MV-4-11 (cell line): ENCODE data around the gene DSCAM.

Source experiments
- DNase-seq: peaks from one replicate; lab custom pipeline; 2025; lab: John Stamatoyannopoulos, UW

Gene DSCAM

GRCh38 chr21:40118527-40118926 lies 728.4 kb downstream of the DSCAM start:
- no peak for DNase-seq

DNA sequence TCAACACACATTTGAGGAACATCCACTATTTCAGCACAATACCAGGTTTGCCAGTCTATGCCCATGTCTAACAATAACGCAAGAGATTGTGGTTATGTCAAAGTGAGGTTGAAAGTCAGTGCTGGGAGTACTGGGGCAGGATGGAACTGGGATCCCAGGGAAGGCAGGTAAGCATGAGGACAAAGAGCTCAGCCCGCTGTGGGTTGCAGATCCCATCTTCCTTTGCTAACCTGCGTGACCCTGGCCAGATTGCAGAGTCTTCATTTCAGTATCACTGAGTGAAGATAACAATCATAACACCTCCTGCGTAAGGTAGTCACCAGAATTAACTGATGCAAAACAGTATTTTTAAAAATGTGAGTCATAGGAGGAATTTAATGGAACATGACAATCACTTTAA lies 729.7 kb downstream of the DSCAM start:
- DNase-seq = no peak

DNA sequence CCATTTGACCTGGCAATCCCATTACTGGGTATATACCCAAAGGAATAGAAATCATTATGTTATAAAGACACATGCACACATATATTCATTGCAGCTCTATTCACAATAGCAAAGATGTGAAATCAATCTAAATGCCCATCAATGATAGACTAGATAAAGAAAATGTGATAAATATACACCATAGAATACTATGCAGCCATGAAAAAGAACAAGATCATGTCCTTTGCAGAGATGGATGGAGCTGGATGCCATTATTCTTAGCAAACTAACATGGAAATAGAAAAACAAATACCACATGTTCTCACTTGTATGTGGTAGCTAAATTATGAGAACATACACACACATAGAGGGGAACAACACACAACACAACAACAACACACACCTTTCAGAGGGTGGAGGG lies 731.2 kb downstream of the DSCAM start:
- DNase-seq = no peak

DNA sequence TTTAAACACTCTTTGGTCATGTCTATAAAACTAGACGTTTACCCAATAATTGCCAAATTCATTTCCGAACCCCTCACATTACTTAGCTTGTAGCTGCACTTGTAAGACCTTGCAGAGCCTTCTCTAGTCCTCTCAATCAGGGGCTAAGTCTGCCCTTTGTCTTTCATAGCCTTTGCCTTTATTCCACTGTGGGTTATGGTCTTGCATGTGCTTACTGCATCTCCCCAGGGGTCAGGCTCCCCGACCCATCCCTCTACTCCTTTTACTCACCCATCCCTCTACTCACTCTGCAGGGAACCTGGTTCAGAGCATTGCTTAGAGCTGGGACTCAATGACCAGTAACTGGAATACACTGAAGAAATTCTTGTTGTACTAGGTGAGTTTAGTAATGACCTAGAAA lies 744.3 kb downstream of the DSCAM start:
- DNase-seq = no peak

DNA sequence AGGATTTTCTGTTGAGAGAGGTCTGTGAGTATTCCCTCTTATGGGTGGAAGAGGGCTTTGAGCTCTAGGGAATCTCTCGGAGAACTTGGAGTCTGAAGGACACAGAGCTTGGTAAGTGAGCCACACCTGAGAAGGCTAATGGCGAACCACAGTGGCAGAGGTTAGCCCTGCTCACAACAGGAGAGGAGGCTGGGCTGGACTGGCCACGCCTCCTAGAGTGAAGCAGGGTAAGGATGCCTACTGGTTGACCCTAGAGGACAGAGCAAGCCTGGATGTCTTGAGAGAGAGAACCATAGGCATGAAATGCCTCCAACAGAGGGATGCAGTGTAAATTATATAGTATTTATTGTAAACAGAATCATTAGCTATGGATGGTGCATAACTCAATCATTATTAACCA lies 747.1 kb downstream of the DSCAM start:
- no peak for DNase-seq

DNA sequence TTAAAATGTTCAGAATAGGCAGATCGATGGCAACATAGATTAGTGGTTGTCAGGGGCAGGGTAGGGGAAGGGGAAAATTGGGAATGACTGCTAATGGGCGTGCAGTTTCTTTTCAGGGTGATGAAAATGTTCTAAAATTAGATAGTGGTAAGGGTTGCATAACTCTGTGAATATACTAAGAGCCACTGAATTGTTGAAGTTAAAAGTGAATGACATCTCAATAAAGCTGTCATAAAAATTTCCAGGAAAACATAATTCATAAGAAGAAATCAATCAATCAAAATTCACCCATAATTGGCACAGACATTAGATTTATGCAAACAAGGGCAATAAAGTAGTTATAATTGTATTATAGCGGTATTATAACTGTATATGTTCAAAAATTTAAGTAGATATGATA lies 751.5 kb downstream of the DSCAM start:
- peak; percentile 20 for DNase-seq

DNA sequence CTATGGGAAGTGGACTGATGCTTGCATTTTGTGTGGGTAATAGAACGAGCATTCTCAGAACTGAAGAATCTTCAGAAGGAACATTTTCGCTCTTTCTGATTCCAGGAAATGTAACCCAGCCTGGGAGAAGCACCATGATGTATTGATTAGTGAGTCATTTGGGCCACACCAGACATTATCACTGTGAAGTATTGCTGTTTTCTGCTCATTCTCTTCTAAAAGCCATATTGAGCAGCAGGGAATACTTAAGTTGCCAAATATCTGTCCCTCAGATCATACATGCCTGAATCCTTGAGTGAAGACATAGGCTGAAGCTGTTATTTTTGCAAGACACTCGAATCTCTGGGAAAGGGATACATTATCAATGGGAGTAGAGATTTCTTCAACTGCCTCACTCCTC lies 766.6 kb downstream of the DSCAM start:
- DNase-seq = no peak

DNA sequence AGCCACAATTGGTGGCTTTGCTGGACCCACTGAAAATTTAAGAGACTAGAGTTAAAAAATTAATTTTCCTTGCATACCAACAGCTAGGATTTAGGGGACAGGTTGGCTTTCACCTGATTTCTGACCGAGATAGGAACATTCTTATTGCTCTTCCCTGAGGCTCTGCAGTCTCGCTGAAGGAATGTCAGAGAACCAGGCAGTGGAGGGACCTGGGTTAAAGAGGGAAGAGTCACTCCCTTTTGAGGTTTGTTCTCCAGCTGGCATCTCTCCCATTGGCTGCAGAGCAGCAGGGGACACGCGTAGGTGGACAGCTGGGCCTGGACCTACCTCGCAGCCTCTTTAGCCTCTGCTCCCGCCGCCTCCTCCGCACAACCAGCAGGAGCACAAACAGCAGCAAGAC lies 772.2 kb downstream of the DSCAM start:
- DNase-seq = no peak

DNA sequence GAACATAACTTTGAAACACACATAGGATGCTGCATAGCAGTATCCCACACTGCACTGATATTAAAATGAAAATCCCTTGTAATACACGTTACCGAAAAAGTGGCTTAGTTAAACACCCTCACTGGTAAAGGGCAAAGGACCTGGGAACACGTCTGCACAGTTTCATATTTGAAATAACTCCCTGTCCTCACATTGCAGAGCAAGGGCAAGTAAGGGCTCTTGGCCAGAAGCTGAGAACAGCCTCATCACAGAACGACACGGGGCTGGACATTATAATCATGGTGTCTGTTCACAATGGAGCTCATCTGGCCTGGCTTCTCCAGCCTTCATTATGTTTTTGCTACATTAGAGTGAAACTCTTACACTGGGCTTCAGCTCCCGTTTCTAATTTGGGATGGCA lies 772.8 kb downstream of the DSCAM start:
- no peak for DNase-seq

GRCh38 chr21:40073642-40074041 lies 773.3 kb downstream of the DSCAM start:
- DNase-seq = no peak

- no peak for DNase-seq
Measured at GRCh38 chr21:40070871-40071270, 776.1 kb downstream of the DSCAM start.

DNA sequence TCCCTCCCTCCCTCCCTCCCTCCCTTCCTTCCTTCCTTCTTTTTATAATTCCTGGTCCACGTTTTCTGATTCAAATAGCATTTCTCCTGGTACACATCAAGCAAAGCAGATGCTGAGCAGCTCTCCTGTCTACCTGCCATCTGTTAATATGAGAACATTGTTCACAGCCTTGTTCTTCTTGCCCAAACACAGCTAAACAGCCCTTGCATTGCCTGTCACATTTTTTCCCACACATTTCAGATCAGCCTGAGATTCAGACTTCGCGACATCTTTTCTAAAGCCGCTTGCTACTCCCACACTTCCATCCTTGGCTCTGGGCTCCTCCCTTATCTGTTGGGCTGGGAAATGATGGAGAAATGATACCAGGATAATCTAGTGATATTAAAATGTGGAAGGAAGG lies 779.2 kb downstream of the DSCAM start:
- no peak for DNase-seq

GRCh38 chr21:40066221-40066620 lies 780.7 kb downstream of the DSCAM start:
- DNase-seq = no peak

DNA sequence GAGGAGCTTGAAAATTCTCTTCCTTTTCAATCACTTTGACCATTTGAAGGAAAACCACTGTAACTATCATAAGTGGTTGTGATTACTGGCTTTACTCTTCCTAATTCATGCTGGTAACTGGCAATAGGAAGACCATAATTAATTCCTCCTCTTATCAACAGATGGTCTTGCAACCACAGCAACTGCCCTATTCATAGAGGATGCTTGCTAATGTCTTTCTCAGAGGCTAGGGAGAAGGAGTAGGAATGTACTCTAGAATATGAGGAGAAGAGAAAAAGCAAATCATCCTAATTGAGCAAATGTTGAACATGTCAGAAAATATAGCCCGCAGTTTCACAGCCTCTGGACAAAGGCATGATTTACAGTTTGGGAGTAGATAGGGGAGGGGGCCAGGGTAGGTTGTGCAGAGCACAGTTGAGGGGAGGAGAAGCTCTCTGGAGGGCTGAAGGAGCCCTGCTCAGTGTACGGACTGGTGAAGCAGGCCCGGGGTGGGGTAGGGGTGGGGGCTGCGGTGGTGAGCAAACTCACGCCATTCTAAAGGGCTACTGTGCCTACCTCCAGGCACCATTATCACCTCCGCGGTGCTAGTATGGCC lies 786.8 kb downstream of the DSCAM start:
- no peak for DNase-seq

DNA sequence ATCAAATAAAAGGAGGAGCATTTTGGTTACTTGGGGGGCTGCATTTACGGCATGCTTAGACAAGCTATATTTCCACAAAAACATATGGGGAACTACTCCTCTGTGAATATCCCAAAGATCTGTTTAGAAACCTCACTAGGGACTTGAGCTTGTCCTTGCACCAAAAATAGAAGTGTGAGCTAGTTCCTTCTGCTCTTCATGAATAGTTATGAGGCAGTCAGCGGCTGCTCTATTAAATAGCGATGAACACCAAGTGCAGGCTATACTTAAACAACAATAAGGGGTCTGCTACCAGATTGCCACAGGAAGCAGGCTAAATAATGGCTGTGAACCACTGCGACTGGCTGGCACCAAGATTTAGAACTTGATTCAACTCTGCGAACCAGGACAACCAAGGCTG lies 789.6 kb downstream of the DSCAM start:
- DNase-seq = no peak

- no peak for DNase-seq
Measured at GRCh38 chr21:40056031-40056430, 790.9 kb downstream of the DSCAM start.

DNA sequence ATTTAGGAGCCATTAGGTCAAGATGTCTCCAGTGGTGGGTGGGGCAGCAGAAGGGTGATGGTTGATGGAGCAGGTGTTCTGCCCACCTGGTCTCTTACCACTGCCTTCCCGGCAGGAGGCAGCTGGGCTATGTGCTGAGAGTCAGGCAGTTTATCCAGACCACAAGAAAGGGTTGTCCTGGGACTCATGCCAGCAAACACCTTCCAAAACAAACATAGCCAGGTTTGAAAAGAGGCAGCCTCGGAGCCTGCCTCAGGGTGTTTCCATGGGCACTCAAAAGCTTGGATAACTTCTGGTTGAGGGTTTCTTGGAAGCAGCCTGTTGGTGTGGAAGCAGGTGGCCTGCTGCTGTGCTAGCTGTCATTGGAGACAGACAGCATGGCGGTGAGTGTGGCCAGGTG lies 792.6 kb downstream of the DSCAM start:
- no peak for DNase-seq

DNA sequence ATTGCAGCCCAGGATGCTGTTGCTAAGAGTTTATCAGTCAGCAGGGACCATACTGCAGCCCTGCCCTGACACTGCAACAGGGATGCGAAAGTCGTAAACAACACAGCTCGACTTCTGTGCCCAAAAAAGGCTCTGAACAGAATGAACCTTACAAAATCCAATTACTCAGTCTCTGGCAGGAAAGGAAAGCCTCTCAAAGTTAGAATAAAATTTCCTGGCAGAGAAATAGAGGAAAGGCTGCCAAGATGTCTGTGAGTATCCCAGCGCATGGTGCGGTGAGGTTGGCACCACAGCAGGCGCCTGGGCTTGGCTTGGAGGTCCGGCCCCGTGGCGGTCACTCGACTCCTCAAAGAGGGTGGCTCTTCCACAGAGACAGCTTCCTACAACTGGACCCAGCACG lies 794.0 kb downstream of the DSCAM start:
- no peak for DNase-seq

GRCh38 chr21:40052276-40052675 lies 794.7 kb downstream of the DSCAM start:
- no peak for DNase-seq

- DNase-seq = no peak
Measured at GRCh38 chr21:40051801-40052200, 795.2 kb downstream of the DSCAM start.

GRCh38 chr21:40049931-40050290 lies 797.0 kb downstream of the DSCAM start:
- no peak for DNase-seq

GRCh38 chr21:40049031-40049930 lies 797.7 kb downstream of the DSCAM start:
- DNase-seq = no peak

DNA sequence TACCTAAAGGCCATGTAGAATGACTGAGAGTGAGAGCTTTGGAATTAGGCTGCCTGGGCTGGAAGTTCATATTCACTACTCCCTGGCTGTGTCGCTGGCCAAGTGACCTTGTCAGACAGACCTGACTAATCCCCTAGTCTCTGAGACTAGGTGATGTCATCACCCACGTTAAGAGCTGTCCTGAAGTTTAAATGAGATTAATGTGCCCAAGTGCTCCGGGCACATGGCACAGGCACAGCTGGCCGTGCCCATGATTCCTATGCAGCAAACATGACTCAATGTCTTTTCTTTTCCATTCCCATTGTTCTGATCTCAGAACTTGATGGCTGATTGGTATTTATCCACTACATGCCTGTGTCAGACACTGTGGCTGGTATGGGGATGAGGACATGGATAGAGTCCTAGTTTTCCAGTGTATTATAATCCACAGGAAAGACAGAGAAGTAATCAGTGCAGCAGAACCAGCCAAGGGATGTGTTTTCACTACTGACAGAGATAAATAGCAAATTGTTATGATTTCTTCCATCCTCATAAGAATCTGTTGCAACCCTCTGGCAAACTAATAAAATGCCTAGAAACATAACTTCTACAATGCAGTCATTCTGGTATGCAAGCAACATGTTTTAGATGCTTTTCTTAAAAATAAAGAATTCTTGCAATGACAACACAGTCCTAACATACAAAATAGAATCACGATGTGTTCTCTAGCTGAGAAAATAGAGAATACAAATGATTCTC lies 798.8 kb downstream of the DSCAM start:
- DNase-seq = no peak
